IgD-negative memory B cell (primary cell): ENCODE data around the gene CD180. TPM values are rescaled to one million over a fixed set of nuclear protein-coding genes. Genes with fewer than 3 reads are reported as not detected.

Experiments
- H3K27ac Mint-ChIP-seq, 3 donors: one replicate each; pipeline ENCODE4 v1.8.0; 2020 to 2022; ENCODE audit warnings: mild to moderate bottlenecking in 3 of 3, mixed read lengths in 3 of 3, moderate library complexity in 1 of 3
- H3K27me3 Mint-ChIP-seq: one replicate; pipeline ENCODE4 v1.8.0; 2021; ENCODE audit warnings: mixed read lengths
- H3K36me3 Mint-ChIP-seq: one replicate; pipeline ENCODE4 v1.8.0; 2020; ENCODE audit warnings: mild to moderate bottlenecking, mixed read lengths
- H3K4me1 Mint-ChIP-seq, 3 donors: one replicate each; pipeline ENCODE4 v1.8.0; 2020 to 2022; ENCODE audit warnings: mixed read lengths in 3 of 3, mild to moderate bottlenecking in 1 of 3
- H3K4me3 Mint-ChIP-seq, 4 donors: one replicate each; pipeline ENCODE4 v1.8.0; 2020 to 2022; ENCODE audit warnings: mild to moderate bottlenecking in 4 of 4, mixed read lengths in 4 of 4, moderate library complexity in 3 of 4
- H3K9me3 Mint-ChIP-seq, 3 donors: one replicate each; pipeline ENCODE4 v1.8.0; 2020 to 2021; ENCODE audit warnings: mixed read lengths in 3 of 3, mild to moderate bottlenecking in 1 of 3
- polyA plus RNA-seq: library from polyadenylated mRNA; unstranded; fragments of 300-500 nt; fragmentation: Illumina TruSeq; gene quantifications from one replicate; pipeline ENCODE4 v1.2.3, GENCODE V29; 2021

CD180 gene
- polyA plus RNA-seq, 1 donor from 2014 or later: 99.1 TPM

- no peaks in the 10 kb centered on the region for H3K9me3 Mint-ChIP-seq
Measured at GRCh38 chr5:67203701-67204074, 7.1 kb upstream of the CD180 start.

GRCh38 chr5:67202828-67203227 lies 6.2 kb upstream of the CD180 start:
- no peaks in the 10 kb centered on the region for H3K36me3 Mint-ChIP-seq
- H3K4me1 Mint-ChIP-seq: peaks cover 78 to 88% (median 82%) of the 10 kb centered on the region in 3 donors
- no peaks in the 10 kb centered on the region for H3K9me3 Mint-ChIP-seq
- peak overlapping the region; percentile 89 to 96 (median 89) for H3K27ac Mint-ChIP-seq
- H3K27me3 Mint-ChIP-seq: peaks cover 2% of the 10 kb centered on the region
- peak overlapping the region in 3 of 4 donors; percentile 33 to 64 (median 60) for H3K4me3 Mint-ChIP-seq

More at GRCh38 chr5:67203701-67204074, 7.1 kb upstream of the CD180 start:
- peak overlapping the region; percentile 88 to 96 (median 91) for H3K27ac Mint-ChIP-seq
- H3K4me1 Mint-ChIP-seq: peaks cover 72 to 85% (median 78%) of the 10 kb centered on the region in 3 donors
- H3K27me3 Mint-ChIP-seq: peaks cover 2% of the 10 kb centered on the region
- H3K36me3 Mint-ChIP-seq: no peaks in the 10 kb centered on the region
- H3K4me3 Mint-ChIP-seq: peak overlapping the region in 3 of 4 donors; percentile 82 to 85 (median 85)

- H3K4me3 Mint-ChIP-seq: peak overlapping the region in 3 of 4 donors; percentile 20 to 60 (median 57)
- peak overlapping the region; percentile 8 to 72 (median 34) for H3K27ac Mint-ChIP-seq
- no peaks in the 10 kb centered on the region for H3K9me3 Mint-ChIP-seq
Measured at GRCh38 chr5:67201897-67202549, 5.4 kb upstream of the CD180 start.

GRCh38 chr5:67200809-67201562 lies 4.4 kb upstream of the CD180 start:
- Mint-ChIP-seq H3K9me3 (no peaks in the 10 kb centered on the region), H3K4me3 (peak overlapping the region in 3 of 4 donors; percentile 39 to 95 (median 58)), H3K27me3 (peaks cover 2% of the 10 kb centered on the region), H3K36me3 (no peaks in the 10 kb centered on the region), H3K4me1 (peaks cover 64 to 81% (median 74%) of the 10 kb centered on the region in 3 donors), H3K27ac (peak overlapping the region; percentile 82 to 91 (median 83))

More at GRCh38 chr5:67201897-67202549, 5.4 kb upstream of the CD180 start:
- Mint-ChIP-seq H3K27me3 (peaks cover 2% of the 10 kb centered on the region), H3K4me1 (peaks cover 74 to 88% (median 78%) of the 10 kb centered on the region in 3 donors), H3K36me3 (no peaks in the 10 kb centered on the region)

GRCh38 chr5:67199859-67200258 lies 3.3 kb upstream of the CD180 start:
- Mint-ChIP-seq H3K36me3 (peaks cover 4% of the 10 kb centered on the region), H3K4me3 (peak overlapping the region in 3 of 4 donors; percentile 87 to 95 (median 90)), H3K27me3 (peaks cover 2% of the 10 kb centered on the region), H3K9me3 (no peaks in the 10 kb centered on the region), H3K4me1 (peaks cover 53 to 70% (median 64%) of the 10 kb centered on the region in 3 donors), H3K27ac (peak overlapping the region in 2 of 3 donors; percentile 86 to 91)

- H3K4me1 Mint-ChIP-seq: peaks cover 44 to 60% (median 55%) of the 10 kb centered on the region in 3 donors
- peak overlapping the region; percentile 75 to 91 (median 86) for H3K27ac Mint-ChIP-seq
- H3K4me3 Mint-ChIP-seq: peak overlapping the region; percentile 41 to 95 (median 88)
Measured at GRCh38 chr5:67198917-67199316, 2.3 kb upstream of the CD180 start.

GRCh38 chr5:67197536-67197935 lies 937 bp upstream of the CD180 start:
- H3K4me3 Mint-ChIP-seq: peak overlapping the region; percentile 95 to 98 (median 98)
- peaks cover 18% of the 10 kb centered on the region for H3K36me3 Mint-ChIP-seq
- H3K27me3 Mint-ChIP-seq: peaks cover 2% of the 10 kb centered on the region
- H3K9me3 Mint-ChIP-seq: peaks cover 0 to 3% (median 0%) of the 10 kb centered on the region in 3 donors
- H3K4me1 Mint-ChIP-seq: peaks cover 42 to 58% (median 53%) of the 10 kb centered on the region in 3 donors
- peak overlapping the region; percentile 95 to 99 (median 99) for H3K27ac Mint-ChIP-seq

More at GRCh38 chr5:67198917-67199316, 2.3 kb upstream of the CD180 start:
- no peaks in the 10 kb centered on the region for H3K9me3 Mint-ChIP-seq
- H3K27me3 Mint-ChIP-seq: peaks cover 2% of the 10 kb centered on the region
- H3K36me3 Mint-ChIP-seq: peaks cover 9% of the 10 kb centered on the region

GRCh38 chr5:67195406-67196275 lies 958 bp downstream of the CD180 start:
- Mint-ChIP-seq H3K36me3 (peaks cover 26% of the 10 kb centered on the region), H3K4me3 (peak overlapping the region; percentile 95 to 98 (median 98))

GRCh38 chr5:67194166-67194565 lies 2.4 kb downstream of the CD180 start:
- peaks cover 32 to 60% (median 56%) of the 10 kb centered on the region in 3 donors for H3K4me1 Mint-ChIP-seq
- peak overlapping the region; percentile 95 to 98 (median 98) for H3K4me3 Mint-ChIP-seq
- H3K27ac Mint-ChIP-seq: peak overlapping the region; percentile 95 to 99 (median 99)
- peaks cover 2% of the 10 kb centered on the region for H3K27me3 Mint-ChIP-seq
- H3K9me3 Mint-ChIP-seq: peaks cover 0 to 3% (median 0%) of the 10 kb centered on the region in 3 donors
- H3K36me3 Mint-ChIP-seq: peaks cover 26% of the 10 kb centered on the region

More at GRCh38 chr5:67195406-67196275, 958 bp downstream of the CD180 start:
- Mint-ChIP-seq H3K27ac (peak overlapping the region; percentile 95 to 99 (median 99)), H3K27me3 (peaks cover 2% of the 10 kb centered on the region), H3K4me1 (peaks cover 34 to 57% (median 55%) of the 10 kb centered on the region in 3 donors), H3K9me3 (peaks cover 0 to 3% (median 0%) of the 10 kb centered on the region in 3 donors)

- peak overlapping the region; percentile 95 to 98 (median 98) for H3K4me3 Mint-ChIP-seq
- peaks cover 0 to 3% (median 0%) of the 10 kb centered on the region in 3 donors for H3K9me3 Mint-ChIP-seq
- peak overlapping the region; percentile 95 to 99 (median 99) for H3K27ac Mint-ChIP-seq
- peaks cover 32 to 60% (median 55%) of the 10 kb centered on the region in 3 donors for H3K4me1 Mint-ChIP-seq
- H3K36me3 Mint-ChIP-seq: peaks cover 26% of the 10 kb centered on the region
- no peaks in the 10 kb centered on the region for H3K27me3 Mint-ChIP-seq
Measured at GRCh38 chr5:67193439-67193807, 3.2 kb downstream of the CD180 start.

- Mint-ChIP-seq H3K9me3 (peaks cover 0 to 3% (median 0%) of the 10 kb centered on the region in 3 donors), H3K36me3 (peaks cover 26% of the 10 kb centered on the region), H3K27me3 (no peaks in the 10 kb centered on the region), H3K4me1 (peaks cover 32 to 59% (median 54%) of the 10 kb centered on the region in 3 donors), H3K27ac (peak overlapping the region; percentile 95 to 99 (median 99)), H3K4me3 (peak overlapping the region; percentile 95 to 98 (median 98))
Measured at GRCh38 chr5:67192719-67193438, 3.7 kb downstream of the CD180 start.

GRCh38 chr5:67190861-67191260 lies 5.7 kb downstream of the CD180 start:
- Mint-ChIP-seq H3K9me3 (peaks cover 0 to 3% (median 0%) of the 10 kb centered on the region in 3 donors), H3K4me1 (peaks cover 48 to 67% (median 53%) of the 10 kb centered on the region in 3 donors), H3K27me3 (no peaks in the 10 kb centered on the region), H3K4me3 (peak overlapping the region; percentile 95 to 98 (median 98)), H3K27ac (peak overlapping the region; percentile 78 to 91 (median 88)), H3K36me3 (peaks cover 28% of the 10 kb centered on the region)

- H3K9me3 Mint-ChIP-seq: peaks cover 0 to 3% (median 0%) of the 10 kb centered on the region in 3 donors
- H3K4me1 Mint-ChIP-seq: peaks cover 48 to 67% (median 53%) of the 10 kb centered on the region in 3 donors
- H3K4me3 Mint-ChIP-seq: peak overlapping the region; percentile 95 to 98 (median 98)
- H3K27me3 Mint-ChIP-seq: no peaks in the 10 kb centered on the region
- peaks cover 24% of the 10 kb centered on the region for H3K36me3 Mint-ChIP-seq
- peak overlapping the region; percentile 78 to 91 (median 88) for H3K27ac Mint-ChIP-seq
Measured at GRCh38 chr5:67190410-67190809, 6.2 kb downstream of the CD180 start.
